Islet precursor cell (in vitro differentiated cells): ENCODE results near the gene GUCY2D.
A peak's percentile ranks its signal among the peaks of the same experiment; 100 is the strongest.
"Not testable (repeated sequence)": the region's sequence is repeated elsewhere in the genome, so short reads cannot be mapped to it uniquely, and the experiment has no call there.

Source experiments
- DNase-seq: peaks from one replicate; pipeline ENCODE4 v3.0.0-alpha.2; 2018

Gene GUCY2D

DNA sequence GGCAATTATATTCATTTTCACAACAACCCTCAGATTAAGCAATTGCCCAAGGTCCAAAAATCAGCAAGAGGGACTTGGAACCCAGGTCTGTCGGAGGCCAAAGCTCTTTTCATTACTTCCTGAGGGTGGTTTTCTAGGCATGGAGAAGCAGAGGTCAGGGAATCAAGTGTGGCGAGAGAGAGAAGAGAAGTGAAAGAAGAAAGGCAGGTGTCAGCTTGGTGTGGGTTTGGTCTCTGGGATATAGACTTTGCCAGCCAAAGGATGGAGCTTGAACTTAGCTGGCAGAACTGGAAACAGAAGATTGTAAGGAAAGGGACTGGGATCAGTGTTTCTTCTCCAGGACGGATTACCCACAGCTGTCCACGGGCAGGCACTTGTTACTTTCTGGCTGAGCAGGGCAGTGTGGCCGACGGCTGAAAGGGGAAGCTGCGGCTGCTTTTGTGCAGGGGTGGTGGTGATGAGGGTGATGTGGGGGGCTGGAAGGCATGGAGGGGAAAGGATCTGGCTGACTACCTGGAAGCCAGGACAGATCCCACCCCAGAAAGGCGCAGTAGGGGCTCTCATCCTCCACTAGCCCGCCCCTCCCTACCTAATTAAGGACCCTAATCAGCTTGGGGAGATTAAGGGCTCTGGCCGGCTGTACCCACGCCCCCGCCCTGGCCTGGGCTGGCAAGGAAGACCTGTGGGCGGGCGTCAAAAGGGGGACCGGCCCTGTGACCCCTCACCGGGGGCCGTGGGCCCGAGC lies at the start of gene GUCY2D:
Gene GUCY2D (plus strand): TSS at position 640 of the 745 bp plus-strand sequence. CDS start 433 bp downstream, outside the sequence.
- DNase-seq = peak; percentile 35

DNA sequence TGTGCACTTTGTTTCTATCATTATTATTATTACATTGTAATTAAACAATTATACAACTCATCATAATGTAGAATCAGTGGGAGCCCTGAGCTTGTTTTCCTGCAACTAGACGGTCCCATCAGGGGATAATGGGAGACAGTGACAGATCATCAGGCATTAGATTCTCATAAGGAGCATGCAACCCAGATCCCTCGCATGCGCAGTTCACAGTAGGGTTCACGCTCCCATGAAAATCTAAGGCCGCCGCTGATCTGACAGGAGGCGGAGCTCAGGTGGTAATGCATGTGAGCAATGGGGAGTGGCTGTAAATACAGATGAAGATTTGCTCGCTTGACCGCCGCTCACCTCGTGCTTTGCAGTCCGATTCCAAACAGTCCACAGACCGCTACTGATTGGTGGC lies 49.1 kb upstream of the GUCY2D start:
- not testable (repeated sequence) for DNase-seq

DNA sequence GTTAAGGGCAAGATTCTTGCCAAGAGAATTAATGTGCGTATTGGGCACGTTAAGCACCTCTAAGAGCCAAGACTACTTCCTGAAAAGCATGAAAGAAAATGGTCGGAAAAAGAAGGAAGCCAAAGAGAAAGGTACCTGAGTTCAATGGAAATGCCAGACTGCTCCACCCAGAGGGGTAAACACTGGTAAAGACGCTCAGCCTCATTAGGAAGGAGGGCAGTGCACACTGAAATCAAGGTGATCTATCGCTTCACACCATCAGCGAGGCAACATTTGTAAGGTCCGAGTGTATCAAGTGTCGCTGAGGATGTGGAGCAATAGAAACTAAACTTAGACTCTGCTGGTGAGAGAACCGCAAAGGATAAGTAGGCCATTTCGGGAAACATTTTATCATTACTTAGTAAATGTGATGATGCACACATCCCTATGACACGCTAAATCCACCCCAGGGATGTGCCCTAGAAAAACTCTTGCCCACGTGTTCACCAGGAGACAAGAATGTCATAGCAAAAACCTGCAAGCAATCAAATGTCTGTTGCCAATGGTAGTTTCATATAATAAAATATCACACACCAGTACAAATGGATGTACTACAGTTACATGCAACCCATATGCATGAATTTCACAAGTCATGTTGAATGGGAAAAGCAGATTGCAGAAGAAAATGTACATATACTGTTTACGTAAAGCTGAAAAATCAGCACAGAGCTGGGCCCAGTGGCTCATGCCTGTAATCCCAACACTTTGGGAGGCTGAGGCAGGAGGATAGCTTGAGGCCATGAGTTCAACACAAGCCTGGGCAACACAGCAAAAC lies 46.8 kb upstream of the GUCY2D start:
- no peak for DNase-seq

DNA sequence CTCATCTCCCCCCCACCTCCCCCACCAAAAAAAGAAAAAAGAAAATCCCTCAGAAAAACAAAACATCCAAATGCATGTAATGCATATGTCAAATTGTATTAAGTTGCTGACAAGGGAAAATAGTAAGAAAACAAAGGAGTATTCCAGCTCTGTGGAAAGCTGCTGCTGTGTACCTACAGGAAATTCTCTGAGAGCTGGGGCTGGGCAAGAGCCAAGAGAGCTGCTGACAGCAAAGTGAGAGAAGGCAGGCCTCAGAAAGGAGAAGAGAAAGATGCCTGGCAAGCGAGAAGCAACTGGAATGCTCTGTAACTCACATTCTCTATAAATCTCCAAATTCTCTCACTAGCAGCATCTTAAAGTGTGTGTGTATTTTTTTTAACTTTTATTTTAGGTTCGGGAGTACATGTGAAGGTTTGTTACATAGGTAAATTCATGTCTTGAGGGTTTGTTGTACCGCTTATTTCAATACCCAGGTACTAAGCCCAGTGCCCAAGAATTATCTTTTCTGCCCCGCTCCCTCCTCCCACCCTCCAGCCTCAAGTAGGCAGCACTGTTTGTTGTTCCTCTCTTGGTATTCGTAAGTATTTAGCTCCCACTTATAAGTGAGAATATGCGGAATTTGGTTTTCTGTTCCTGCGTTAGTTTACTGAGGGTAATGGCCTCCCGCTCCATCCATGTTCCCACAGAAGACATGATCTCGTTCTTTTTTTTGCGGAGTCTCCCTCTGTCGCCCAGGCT lies 46.0 kb upstream of the GUCY2D start:
- DNase-seq = no peak

DNA sequence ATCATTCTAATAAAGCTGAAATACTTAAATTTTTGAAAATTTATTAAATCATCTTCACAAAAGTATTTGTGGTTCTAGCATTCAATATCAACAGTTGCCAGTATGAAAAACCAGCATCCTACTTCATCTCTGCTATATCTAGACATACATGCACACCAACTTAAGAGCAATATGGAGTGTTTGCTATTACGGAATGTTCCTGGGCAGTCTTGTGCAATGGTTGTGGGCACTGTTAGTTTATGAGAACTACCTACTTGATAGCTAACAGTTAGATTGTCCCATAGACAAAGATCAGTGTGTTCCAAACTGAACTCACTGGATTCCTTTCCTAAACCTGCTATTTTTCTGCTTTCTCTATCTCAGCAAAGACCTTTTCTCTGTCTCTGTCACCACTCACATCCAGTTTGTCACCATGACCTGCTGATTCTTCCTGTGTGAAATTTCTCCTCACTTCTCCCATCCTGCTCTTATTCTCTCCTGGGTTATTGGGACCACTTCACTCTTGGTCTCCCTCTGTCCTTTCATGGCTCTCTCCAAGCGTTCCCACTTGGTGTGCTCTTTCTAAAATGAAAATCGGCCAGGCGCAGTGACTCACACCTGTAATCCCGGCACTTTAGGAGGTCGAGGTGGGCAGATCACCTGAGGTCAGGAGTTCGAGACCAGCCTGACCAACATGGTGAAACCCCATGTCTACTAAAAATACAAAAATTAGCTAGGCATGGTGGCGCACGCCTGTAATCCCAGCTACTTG lies 42.7 kb upstream of the GUCY2D start:
- no peak for DNase-seq

DNA sequence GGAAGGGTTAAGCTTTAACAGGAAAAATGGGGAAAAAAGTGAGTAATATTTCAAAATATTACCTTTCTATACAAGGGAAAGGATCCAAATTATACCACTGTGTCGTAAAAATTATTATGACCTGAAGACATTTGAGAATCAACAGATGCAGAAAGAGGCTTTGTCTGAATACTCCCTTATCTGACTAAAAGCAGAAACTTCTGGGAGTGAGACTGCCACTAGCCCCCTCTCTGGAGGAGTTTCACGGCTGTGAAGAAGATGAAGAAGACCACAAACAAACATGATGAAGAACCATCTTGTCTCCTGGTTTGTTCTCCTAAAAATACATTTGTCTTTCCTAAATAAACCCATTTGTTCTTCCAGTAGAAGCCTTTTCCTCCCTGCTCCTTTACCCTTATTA lies 41.0 kb upstream of the GUCY2D start:
- DNase-seq = no peak

DNA sequence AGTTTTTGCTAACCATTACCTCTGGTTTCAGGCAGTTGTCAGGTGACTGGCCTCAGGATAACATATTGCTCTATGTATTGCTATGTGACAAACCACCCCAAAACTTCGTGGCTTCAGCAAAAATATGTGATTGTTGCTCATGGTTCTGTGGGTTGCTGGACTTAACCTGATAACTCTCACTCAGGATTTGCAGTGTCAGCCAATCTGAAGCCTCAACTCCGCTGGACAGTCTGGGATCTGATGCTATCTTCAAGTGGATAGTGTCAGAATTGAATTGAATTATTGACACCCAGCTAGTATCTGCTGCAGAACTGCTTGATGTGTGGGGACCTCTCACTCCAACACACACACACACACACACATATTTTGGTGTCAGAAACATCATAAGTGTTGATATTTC lies 34.7 kb upstream of the GUCY2D start:
- no peak for DNase-seq

DNA sequence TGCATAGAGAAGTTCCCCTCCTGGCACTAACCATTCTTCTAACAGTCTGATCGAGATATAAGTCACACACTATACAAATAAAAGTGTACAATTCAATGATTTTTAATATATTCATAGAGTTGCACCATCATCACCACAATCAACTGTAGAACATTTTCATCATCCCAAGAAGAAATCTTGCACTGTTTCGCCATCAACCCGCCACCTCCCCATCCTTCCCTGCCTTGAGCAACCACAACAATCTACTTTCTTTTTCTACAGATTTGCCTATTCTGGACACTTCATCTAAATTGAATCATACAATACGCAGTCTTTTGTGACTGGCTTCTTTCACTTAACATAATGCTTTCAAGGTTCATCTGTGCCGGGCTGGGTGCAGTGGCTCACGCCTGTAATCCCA lies 33.0 kb upstream of the GUCY2D start:
- DNase-seq = no peak

DNA sequence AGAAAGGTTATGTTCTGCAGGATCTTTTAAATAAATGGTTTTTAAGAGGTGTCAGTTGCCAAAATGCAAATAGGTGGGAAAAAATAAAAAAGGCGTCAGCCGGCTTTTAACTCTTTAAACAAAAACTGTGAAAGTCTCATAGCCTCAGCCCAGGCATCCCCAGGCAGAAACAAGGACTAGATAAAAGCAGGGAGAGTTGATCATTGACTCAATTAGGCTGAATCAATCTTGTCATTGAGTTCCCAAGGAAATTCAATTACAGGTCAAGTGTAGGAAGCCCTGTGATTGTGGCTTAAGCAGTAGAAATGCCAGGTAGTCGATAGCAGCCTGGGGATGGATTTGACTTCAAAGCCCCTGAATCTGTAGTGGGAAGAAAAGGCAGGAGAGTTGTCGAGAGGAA lies 30.8 kb upstream of the GUCY2D start:
- peak; percentile 2 for DNase-seq

DNA sequence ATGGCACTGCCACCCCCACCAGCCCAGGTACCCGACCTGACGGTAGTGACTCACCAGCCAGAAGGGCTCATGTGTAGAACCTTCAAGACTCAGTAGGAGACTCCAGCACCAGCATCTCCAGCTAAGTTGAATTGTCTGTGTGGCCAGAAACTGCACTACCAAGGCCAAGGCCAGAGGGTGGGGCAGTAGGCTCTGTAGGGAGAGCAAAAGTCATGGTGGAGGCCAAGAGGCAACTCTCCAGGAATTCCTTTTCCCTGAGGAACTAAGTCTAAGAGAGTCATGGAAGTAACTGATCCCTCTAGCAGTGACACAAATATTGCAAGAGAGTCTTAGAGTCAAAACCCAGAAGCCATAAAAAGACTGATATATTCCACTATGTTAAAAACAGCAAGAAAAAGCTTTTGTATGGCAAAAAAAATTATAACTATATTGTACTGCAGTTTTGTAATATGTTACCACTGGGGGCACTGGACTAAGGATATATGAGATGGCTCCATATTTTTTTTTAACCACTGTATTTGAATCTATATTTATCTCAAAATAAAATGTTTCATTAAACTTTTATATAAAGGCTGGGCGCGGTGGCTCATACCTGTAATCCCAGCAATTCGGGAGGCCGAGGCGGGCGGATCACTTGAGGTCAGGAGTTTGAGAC lies 30.2 kb upstream of the GUCY2D start:
- DNase-seq = peak; percentile 45

DNA sequence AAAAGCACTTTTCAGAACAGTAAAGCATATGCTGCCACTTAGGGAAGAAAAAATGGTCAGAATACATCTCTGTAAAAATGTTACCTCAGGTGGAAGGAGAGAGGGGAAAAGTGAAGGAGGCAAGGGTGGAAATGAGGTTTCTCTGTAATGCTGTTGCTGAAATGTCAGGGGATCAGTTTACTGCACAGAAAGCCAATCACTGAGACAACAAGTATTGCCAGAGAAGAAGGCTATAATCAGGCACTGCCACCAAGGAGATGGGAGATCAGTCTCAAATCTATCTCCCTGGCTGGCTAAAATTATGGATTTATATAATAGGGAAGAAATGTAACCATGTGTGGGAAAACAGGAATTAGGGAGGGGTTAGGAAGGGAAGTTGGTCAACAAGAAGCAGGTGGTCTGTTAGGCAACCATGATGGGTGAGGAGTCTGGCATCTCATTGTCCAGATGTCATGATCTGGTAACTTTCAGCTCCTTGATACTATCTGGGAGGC lies 27.7 kb upstream of the GUCY2D start:
- peak; percentile 7 for DNase-seq

DNA sequence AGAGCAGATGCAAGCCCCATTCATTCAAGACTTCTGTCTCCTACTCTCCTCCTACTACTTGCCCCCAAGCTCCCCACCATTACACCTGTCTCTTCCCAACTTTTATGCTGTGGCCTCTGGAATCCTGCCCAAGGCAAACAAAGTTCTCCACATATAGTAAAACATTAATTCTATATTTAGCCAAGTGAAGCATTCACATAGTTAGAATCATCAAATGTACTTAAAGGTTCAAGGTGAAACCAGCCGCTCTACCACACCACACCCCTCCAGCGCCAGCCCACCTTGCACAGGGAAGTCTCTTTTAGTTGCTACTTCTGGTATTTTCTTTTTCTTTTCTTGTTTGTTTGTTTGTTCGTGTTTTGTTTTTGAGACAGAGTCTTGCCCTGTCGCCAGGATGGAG lies 25.4 kb upstream of the GUCY2D start:
- peak; percentile 23 for DNase-seq

DNA sequence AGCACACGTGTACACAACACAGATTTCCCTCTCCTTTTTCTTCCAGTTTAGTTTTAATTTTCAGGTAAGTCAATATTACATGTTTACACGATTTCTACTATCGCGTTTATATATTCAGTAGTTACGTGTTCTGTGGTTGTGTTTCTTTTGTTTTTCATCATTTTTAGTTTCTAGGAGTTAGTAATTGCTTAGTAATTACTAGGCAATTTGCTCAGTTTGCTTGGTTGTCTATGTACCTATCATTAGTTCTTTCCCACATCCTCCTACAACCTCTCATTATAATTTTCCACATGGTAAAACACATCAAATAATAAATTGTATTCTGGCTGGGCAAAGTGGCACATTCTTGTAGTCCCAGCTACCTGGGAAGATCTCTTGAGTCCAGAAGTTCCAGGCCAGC lies 24.6 kb upstream of the GUCY2D start:
- no peak for DNase-seq

DNA sequence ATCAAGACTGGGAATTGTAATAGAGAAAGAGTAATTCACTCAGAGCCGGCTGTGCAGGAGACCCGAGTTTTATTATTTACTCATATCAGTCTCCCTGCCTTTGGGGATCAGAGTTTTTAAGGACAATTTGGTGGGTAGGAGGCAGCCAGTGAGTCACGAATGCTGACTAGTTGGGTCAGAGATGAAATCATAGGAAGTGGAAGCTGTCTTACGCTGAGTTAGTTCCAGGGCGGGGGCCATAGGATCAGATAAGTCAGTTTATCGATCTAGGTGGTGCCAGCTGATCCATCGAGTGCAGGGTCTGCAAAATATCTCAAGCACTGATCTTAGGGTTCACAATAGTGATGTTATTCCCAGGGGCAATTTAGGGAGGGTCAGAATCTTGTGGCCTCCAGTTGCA lies 20.2 kb upstream of the GUCY2D start:
- DNase-seq = peak; percentile 54

DNA sequence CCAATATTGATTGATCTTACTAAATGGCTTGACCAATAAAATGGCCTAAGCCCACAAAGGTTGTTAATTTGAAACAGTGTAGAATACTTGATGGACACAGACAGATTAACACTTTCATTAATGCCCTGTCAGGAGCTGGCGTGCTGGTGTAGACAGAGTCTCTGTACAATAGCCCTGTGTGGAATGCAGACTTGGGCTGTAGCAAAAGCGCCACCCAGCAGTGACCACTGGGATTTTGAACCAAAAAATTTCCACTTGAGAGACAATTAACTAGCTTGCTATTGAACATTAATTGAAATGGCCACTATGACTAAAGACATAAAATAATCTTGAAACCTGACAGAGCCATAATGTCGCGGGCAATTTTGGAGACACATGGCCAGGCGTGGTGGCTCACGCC lies 19.7 kb upstream of the GUCY2D start:
- peak; percentile 52 for DNase-seq

DNA sequence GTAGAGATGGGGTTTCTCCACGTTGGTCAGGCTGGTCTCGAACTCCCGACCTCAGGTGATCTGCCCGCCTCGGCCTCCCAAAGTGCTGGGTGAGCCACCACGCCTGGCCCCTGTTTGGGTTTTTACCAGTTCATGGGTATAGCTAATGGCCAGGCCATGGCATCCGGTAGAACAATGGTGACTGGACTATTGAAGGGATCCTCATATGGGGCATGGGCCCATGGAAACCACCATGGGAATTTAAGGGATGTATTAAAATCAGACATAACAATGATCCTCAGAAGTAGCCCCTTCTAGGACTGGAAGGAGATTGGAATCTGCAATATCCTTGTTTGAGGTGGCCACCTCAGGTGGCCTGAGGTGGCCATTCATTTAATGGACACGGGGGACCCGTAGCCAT lies 17.5 kb upstream of the GUCY2D start:
- DNase-seq = peak; percentile 38

DNA sequence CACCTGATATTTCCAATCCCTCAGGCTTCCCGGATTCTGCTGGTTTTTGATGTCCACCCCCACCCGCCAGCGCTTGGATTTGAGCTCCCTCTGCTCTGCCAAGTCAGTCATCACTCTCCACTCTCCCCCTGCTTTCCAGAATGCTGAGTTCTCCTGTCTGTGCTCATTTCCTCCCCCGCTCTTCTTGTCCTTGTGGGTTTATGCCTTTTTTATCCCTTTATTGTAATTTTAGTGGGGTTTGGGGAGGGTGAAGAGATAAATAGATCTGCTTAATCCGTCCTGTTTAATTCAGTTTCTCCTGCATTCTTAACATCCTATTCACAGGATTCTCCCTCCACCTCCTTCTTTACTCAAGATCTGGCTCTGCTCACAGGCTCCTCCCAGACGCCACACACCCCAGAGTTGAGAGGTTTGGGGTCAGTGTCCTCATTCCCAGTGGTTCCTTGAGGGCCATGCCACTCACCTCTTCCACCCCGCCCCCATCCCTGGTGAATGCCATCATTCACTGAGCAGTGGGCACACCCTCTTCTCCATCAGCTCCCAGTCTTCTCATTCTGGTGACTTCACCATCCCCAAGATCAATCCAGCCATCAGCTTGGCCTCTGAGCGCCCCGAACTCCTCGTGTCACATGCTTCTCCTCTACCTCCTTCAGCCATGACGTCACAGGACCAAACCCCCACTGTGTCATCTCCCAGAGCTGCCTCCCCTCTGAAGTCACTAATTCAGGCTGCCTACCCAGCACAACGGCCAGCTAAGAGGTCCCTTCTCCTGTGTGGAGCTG lies 15.1 kb upstream of the GUCY2D start:
- DNase-seq = peak; percentile 44

DNA sequence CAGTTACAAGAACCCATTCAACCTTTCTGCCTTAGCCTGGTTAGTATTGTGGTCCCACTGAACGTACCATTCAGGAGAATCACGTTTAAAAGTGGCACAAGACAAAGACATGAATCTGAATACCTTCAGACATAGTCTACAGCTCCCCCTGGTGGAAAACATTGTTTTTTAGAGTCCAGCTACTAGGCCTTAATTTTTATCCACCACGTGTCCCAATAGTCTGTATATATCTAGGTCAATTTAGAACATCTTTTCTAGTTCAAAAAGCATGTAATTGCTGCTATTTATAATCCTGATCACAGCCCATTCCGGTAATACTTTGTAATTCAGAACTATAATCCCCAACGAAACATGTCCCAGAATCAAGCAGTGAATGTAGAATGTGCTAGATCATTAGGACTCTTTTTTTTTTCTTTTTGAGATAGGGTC lies 13.7 kb upstream of the GUCY2D start:
- DNase-seq = peak; percentile 57

DNA sequence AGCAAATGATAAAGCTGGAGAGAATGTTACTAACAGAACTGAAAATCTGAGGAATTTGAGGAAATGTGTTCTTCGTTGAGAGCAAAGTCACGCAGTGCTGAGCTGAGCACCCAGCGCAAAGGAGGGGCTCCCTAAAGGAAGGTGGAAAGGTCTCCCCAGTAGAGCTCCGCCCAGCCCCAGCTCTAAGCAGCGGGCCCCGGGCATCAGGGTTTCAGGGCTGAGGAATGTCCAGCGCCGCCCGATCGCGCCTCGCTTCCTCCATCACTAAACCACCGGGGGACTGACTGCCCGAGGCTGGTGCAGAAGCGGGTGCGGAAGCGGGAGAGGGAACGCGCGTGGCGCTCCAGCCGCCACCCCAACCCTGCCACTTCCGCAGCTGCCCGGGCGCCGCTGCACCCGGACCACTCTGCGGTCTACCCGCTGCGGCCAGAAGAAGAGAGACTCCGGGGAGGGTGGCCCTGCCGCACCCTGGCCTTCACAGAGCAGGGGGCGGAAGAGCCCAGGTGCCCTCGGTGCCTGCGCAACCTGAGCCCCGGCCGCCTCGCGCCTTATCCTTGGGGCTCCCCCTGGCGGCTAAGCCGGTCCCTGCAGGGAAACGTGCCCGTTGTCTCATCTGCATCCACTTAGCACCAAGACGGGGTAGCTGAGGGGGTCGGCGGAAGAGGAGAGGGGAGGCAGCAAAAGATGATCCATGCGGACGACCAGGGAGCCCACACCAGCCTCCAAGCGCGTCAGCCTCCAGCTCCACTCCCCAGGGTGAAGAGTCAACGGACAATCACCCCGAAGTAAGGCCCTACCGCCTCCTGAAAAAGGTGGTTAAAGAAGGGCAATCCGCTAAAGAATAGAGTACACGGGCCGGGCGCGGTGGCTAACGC lies 12.4 kb upstream of the GUCY2D start:
- DNase-seq = peak; percentile 95

DNA sequence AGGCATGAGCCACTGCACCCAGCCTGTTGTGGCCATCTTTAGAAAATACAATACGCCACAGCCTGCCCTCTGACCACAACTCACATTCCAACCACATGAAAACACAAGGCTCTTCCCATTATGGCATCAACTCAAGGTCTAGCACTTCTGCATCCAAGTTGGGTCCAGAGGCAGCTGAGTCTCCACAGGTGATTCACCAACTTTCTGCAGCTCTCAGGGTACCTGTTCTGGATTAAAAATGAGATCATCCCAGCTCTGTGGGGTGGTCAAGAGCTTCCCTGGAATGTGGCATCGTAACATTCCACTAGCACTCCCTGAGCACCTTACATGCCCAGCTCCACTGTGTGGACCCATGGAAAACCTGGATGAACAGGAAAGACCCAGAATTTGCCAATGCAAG lies 9.9 kb upstream of the GUCY2D start:
- DNase-seq = peak; percentile 89
